ENCODE measurements around the gene DENND2A. TPM values are rescaled to one million over a fixed set of nuclear protein-coding genes. Genes with fewer than 3 reads are reported as not detected.

DENND2A gene
- total and polyA plus RNA-seq, 10 of the 15 experiments (the other 5 are each of a cell fraction or from before 2014, with no cell fraction given) = 0.01 TPM; not detected in 9

DNA sequence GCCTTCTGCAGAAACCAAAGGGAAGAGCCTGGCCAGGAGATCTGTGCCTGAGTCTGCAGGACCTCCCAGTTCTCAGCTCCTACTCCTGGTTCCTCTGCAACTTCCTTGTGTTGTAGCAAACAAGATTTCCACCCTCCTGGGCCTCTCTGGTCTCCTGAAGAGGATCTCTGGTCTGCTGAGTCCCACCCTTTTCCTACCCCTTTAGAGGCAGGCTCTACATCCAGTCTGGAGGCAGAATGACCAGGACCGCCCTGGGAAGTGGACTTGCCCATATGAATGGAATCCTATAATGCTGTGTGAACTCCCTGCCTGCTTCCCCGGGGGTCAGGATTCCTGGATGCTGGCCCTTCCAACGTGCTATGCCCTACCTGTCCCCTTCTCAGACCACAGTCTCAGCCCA, 3.2 kb downstream of the DENND2A start:
- SMC1A ChIA-PET (ENCODE audit: uncharacterized antibody, unreplicated experiment) = no interaction called here
- Histone ChIP-seq H2AFZ (ENCODE audit: control insufficient read depth, low read depth, low read length) (no peak overlapping the region), H3K4me1 (ENCODE audit: control insufficient read depth, insufficient read depth, low read length) (no peaks in the 10 kb centered on the region), H3K79me2 (ENCODE audit: control insufficient read depth, insufficient read depth, low read length) (no peaks in the 10 kb centered on the region), H3K4me2 (ENCODE audit: control insufficient read depth, insufficient read depth) (no peak overlapping the region), H3K27me3 (replicated peaks in 1 of 2; ENCODE audit: control insufficient read depth in 2 of 2, insufficient read depth in 2 of 2, low read length in 1 of 2) (peaks cover 5 to 12% of the 10 kb centered on the region in 2 experiments), H3K4me3 (no peak overlapping the region), H4K20me1 (ENCODE audit: control insufficient read depth, insufficient read depth) (no peaks in the 10 kb centered on the region), H3K9me3 (replicated peaks; ENCODE audit: control insufficient read depth, insufficient read depth, low read length) (no peaks in the 10 kb centered on the region; the same call in 2 of the 3 replicates), H3K27ac (ENCODE audit: control insufficient read depth, insufficient read depth) (no peak overlapping the region), H3K36me3 (ENCODE audit: control insufficient read depth in 2 of 2, insufficient read depth in 2 of 2, low read length in 1 of 2) (no peaks in the 10 kb centered on the region), H3K9ac (ENCODE audit: control insufficient read depth, insufficient read depth, low read length) (no peak overlapping the region)
- TF ChIP-seq NR2C1 (IDR thresholded peaks at IDR 0.05) (no peak), HDGF (IDR thresholded peaks at IDR 0.05) (no peak), BACH1 (IDR thresholded peaks at IDR 0.05; ENCODE audit: borderline replicate concordance) (no peak), STAT3 (IDR thresholded peaks at IDR 0.05; ENCODE audit: low read depth, low read length) (no peak), RBBP5 (conservative IDR thresholded peaks at IDR 0.05) (no peak), POLR2AphosphoS5 (IDR thresholded peaks at IDR 0.05; ENCODE audit: low read length) (no peak), MEF2B (IDR thresholded peaks at IDR 0.05; ENCODE audit: partially characterized antibody, poor library complexity, severe bottlenecking) (no peak), ZNF384 (IDR thresholded peaks at IDR 0.05; ENCODE audit: borderline replicate concordance, low read depth, low read length) (no peak), ZNF274 (IDR thresholded peaks at IDR 0.05; ENCODE audit: insufficient read depth, insufficient read length) (no peak), RCOR1 (conservative IDR thresholded peaks at IDR 0.05; ENCODE audit: low read depth, low read length) (no peak)
- TF ChIP-seq, protein P1, sequence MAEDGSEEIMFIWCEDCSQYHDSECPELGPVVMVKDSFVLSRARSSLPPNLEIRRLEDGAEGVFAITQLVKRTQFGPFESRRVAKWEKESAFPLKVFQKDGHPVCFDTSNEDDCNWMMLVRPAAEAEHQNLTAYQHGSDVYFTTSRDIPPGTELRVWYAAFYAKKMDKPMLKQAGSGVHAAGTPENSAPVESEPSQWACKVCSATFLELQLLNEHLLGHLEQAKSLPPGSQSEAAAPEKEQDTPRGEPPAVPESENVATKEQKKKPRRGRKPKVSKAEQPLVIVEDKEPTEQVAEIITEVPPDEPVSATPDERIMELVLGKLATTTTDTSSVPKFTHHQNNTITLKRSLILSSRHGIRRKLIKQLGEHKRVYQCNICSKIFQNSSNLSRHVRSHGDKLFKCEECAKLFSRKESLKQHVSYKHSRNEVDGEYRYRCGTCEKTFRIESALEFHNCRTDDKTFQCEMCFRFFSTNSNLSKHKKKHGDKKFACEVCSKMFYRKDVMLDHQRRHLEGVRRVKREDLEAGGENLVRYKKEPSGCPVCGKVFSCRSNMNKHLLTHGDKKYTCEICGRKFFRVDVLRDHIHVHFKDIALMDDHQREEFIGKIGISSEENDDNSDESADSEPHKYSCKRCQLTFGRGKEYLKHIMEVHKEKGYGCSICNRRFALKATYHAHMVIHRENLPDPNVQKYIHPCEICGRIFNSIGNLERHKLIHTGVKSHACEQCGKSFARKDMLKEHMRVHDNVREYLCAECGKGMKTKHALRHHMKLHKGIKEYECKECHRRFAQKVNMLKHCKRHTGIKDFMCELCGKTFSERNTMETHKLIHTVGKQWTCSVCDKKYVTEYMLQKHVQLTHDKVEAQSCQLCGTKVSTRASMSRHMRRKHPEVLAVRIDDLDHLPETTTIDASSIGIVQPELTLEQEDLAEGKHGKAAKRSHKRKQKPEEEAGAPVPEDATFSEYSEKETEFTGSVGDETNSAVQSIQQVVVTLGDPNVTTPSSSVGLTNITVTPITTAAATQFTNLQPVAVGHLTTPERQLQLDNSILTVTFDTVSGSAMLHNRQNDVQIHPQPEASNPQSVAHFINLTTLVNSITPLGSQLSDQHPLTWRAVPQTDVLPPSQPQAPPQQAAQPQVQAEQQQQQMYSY (CRISPR knock-in tag; IDR thresholded peaks at IDR 0.05) = no peak
- intact Hi-C loops (cut with micrococcal nuclease; ENCODE audit: unreplicated experiment) = no loop called here
- no peak for ATAC-seq
- CTCF ChIA-PET = no interaction called here
- in situ Hi-C loops (cut with MboI) = no loop called here
- POLR2A ChIA-PET = no interaction called here
- RAD21 ChIA-PET (ENCODE audit: unreplicated experiment) = no interaction called here
- WGBS (ENCODE audit: insufficient coverage, insufficient replicate concordance, low lambda C conversion rate, missing lambda C conversion rate) = 52% methylated on average over 3 of the region's 3 CpGs
- FAIRE-seq = no peak
- no peak for DNase-seq (ENCODE audit: low read depth, low spot score)
- no TSS peak for BruUV-seq (replicated peaks)

Measured in GM12878 (cell line).